IPS-NIHi11 (cell line): ENCODE measurements around the gene OPA3.

Experiments
- DNase-seq: peaks from one replicate; pipeline ENCODE4 v3.0.0; 2012; ENCODE audit warnings: mixed read lengths, low spot score

Gene OPA3

GRCh38 chr19:45567609-45568008 lies 17.0 kb downstream of the OPA3 start:
- no peak for DNase-seq

DNA sequence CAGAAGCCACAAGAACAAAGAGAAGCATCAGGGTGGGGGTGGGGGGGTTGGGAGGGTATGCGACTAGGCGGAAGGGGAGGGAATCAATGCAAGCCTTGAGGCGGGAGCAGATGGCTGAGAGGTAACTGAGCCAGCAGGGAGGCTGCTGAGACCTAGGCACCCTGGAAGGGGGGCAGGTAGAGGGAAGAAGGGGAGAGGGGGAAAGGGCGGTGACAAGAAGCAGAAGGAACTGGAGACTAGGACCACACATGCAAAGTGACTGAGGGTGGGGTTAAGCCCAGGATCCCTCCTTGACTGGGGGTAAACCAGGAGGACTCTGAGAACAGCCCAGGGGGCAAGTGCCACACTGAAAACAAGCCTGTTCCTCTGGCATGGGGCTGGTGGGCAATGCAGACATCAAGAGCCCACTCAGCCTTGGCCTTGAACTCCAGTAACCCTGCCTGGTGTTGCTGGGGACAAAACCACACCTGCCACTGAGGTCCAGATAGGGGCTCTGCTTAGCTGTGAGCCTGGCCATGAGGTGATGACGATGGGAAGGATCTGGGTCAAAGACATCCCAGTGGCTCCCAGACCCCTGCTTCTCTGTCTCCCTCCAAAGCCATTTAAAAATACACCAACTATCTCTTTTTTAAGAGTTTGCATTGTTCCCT lies 20.3 kb downstream of the OPA3 start:
- peak; percentile 51 for DNase-seq

- DNase-seq, result no peak
Observed at GRCh38 chr19:45560686-45561085, 23.9 kb downstream of the OPA3 start.

- DNase-seq, result no peak
Observed at GRCh38 chr19:45560038-45560437, 24.6 kb downstream of the OPA3 start.

GRCh38 chr19:45558399-45558878 lies 26.2 kb downstream of the OPA3 start:
- DNase-seq, result peak; percentile 80

- no peak for DNase-seq
Observed at GRCh38 chr19:45556835-45557234, 27.8 kb downstream of the OPA3 start.

- DNase-seq, result no peak
Observed at GRCh38 chr19:45554481-45554880, 30.1 kb downstream of the OPA3 start.

GRCh38 chr19:45553464-45553863 lies 31.1 kb downstream of the OPA3 start:
- DNase-seq, result peak; percentile 59

DNA sequence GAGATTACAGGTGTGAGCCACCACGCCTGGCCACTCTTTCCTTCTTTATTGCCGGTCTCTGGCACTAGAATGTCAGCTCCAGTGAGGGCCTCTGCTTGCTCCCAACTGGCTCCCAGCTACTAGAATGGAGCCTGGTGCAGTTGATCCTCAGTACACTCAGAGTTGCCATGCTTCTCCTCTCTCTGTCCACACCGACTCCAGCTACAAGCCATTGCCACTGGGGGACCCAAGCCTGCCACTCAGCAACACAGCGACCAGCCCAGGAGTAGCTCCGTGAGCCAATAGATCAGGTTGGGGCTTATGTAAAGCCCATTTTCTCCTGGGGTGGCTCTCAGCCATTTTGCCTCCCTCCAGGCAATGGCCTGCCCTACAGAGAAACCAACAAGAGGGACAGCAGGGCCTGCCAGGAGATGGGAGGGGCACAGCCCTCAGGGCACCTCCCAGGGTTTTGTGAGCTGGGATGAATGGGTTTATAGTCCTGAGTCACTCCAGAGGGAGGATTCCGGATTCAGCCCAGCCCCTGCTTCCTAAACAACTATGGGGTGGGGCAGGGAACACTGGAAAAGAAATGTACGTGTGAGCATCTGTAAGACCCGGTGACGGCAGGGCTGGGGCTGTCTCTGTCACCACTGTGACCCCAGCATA lies 36.5 kb downstream of the OPA3 start:
- peak; percentile 41 for DNase-seq

DNA sequence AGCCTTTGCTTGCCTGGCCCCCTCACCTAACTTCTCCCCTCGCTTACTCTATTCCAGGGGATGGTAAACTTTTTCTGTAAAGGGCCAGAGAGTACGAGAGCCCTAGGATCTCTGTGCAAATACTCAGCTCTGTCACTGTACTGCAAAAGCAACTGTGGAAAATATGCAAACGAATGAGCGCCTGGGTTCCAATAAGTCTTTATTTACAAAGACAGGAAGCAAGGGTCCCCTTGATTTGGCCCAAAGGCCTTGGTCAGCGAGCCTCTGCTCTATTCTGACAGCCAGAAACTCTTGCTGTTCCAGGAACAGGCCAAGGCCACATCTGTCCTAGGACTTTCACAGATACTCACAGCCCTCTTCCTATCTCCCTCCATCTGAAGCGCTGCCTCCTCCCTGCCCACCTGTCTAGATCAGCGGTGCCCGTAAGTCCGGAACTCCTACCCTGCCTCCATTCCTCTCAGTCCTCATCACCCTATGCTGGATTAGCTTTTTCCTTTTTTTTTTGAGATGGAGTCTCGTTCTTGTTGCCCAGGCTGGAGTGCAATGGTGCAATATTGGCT lies 37.3 kb downstream of the OPA3 start:
- no peak for DNase-seq

GRCh38 chr19:45542234-45542668 lies 42.4 kb downstream of the OPA3 start:
- no peak for DNase-seq

DNA sequence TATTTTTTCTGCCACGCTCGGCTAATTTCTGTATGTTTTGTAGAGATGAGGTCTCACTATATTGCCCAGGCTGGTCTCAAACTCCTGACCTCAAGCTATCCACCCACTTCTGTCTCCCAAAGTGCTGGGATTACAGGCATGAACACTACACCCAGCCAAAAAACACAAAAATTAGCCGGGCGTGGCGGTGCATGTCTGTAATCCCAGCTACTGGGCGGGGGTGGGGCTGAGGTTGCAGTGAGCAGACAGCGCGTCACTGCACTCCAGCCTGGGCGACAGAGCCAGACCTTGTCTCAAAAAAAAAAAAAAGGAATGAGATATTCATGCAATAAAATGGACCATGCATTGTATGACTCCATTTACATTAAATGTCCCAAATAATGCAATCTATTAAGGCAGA lies 45.1 kb downstream of the OPA3 start:
- DNase-seq, result no peak

DNA sequence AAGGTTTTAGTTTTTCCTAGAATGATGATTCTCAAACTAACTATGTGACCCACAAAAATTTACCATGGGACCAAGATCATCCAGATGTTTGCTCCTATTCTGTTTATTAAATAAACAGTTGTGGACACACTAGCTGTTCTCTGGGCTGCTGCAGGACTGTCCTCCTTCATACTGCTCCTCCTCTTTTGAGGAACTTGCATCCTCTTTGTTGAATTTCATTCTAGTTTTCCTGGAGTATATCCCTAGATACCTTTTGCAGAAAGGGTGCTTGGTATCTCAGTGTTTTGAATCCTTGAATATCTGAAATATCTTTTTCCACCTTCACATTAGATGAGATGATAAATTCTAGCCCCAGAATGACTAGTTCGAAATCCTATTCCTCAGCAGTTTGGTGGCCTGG lies 53.3 kb downstream of the OPA3 start:
- DNase-seq, result no peak

DNA sequence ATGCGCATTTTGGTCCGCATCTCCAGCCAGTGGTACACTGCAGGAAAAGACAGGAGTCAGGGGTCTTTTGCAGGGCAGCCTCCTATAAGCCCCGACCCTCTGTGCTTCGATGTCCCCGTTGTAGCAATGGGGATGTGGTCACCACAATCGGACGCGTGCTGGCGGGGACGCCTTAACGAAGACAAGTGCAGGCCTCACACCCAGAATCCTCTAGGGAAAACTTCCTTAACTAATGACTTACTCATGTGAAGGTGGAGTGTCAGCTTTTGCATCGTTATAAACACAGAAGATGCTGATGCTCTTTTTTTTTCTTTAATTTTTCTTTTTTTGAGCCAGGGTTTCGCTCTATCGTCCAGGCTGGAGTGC lies 55.2 kb downstream of the OPA3 start:
- DNase-seq, result no peak

DNA sequence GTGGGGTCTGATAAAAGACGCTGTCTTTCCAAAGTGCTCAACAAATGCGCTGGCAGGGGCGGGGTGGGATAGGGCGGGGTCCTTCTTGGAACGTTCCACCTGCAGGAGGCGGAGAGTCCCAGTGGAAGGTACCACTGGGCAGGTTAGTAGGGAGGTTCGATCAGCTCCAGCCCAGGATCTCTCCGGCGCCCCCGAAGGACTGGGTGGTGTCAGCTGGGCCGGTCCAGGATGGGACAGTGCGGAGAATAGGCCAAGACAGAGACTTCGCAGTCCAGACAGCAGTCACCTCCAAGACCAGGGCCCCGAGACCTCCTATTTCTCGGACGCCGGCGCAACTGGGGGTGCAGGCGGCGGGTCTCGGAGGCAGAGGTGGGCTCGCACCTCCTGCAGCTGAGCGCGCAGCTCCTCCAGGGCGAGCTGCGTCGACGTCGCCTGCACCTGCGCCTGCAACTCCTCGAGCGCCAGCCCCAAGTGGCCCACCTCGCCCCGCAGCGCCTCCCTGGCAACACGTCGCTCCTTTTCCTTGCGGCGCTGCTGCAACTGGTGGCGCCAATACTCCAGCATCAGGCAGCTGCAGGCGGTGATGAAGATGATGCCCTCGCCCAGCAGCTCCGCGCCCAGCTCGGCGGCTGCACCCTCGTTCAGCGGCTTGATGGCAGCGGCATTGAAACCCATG lies 55.7 kb downstream of the OPA3 start:
- DNase-seq, result peak; percentile 84

- DNase-seq, result peak; percentile 41
Observed at GRCh38 chr19:45528149-45528743, 56.4 kb downstream of the OPA3 start.

DNA sequence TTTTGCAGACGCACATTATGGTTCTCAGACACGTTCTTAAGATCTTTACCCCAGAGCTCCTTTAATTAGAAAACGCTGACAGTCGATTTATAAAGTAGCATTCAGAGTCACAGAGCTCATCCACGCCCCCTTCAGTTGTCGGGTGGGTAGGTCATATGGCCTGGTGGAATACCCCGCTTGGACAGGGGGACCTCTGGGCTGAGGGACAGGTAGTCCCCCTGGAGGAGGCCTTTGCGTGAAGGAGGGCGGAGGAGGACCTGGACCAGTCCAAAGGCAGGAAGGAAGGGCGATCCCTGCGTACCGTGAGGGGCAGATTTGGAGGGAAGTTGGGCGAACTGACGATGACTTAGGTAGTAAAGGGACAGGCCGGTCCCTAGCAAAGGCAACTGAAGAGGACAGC lies 56.9 kb downstream of the OPA3 start:
- no peak for DNase-seq

DNA sequence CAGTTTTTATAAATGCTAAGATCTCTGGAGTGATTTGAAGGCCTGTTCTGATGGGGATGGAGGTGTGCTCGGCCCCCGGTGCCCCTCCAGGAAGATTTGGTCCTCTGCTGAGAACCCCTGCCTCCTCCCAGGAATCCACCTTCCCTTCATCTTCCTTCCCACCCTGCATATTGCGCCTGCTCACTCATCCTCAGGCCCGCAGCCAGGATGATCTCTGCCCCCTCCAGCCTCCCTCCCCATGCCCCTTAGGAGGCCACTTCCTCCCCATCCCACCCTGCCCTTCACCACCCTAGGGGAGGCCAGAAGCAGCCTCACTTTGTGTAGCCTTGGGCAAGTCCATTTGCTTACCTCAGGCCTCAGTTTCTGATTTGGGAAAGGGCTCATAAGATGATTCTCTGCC lies 57.6 kb downstream of the OPA3 start:
- DNase-seq, result no peak

DNA sequence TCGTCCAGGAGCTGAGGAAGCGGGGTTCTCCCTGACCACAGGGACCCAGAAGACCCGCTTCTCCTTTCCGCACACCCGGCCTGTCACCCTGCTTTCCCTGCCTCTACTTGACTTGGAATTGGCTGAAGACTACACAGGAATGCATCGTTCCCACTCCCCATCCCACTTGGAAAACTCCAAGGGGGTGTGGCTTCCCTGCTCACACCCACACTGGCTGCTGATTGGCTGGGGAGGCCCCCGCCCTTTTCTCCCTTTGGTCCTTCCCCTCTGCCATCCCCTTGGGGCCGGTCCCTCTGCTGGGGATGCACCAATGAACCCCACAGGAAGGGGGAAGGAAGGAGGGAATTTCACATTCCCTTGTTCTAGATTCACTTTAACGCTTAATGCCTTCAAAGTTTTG lies 58.5 kb downstream of the OPA3 start:
- DNase-seq, result peak; percentile 87

GRCh38 chr19:45524575-45525129 lies 60.0 kb downstream of the OPA3 start:
- DNase-seq, result no peak

DNA sequence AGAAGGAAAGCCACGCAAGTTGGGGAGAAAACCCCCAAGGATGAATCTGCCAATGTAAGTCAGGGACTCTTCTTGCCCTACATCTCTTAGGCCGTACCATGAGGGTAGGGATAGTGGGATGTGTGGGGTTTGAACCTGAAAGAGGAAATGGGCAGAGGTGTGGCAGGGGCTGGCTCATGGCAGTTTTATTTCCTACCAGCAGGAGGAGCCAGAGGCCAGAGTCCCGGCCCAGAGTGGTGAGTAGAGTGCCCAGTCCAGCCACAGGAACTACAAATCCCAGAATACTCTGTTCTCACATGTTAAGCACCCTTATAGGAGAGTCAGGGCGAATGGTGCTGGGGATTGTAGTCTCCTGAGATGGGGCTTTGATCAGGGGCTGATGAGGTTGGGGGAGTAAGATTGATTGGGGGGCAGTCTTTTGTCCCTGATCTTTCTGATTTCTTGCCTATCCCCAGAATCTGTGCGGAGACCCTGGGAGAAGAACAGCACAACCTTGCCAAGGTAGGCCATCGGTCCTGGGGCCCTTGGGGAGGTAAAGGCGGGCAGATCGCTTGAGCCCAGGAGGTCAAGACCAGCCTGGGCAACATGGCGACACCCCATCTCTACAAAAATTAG lies 60.9 kb downstream of the OPA3 start:
- peak; percentile 88 for DNase-seq
